Stimulated activated CD4-positive, alpha-beta T cell treated with anti-CD3 and anti-CD28 coated beads, Interleukin-1b, Interleukin-23, amount 100 ng/mL, for 48 hours (primary cell): Measurements from ENCODE around the gene MICAL2.
A peak's percentile ranks its signal among the peaks of the same experiment; 100 is the strongest.

Source experiments
- DNase-seq: peaks from one replicate; pipeline ENCODE4 v3.0.0-alpha.2; 2020

Gene MICAL2, protein sequence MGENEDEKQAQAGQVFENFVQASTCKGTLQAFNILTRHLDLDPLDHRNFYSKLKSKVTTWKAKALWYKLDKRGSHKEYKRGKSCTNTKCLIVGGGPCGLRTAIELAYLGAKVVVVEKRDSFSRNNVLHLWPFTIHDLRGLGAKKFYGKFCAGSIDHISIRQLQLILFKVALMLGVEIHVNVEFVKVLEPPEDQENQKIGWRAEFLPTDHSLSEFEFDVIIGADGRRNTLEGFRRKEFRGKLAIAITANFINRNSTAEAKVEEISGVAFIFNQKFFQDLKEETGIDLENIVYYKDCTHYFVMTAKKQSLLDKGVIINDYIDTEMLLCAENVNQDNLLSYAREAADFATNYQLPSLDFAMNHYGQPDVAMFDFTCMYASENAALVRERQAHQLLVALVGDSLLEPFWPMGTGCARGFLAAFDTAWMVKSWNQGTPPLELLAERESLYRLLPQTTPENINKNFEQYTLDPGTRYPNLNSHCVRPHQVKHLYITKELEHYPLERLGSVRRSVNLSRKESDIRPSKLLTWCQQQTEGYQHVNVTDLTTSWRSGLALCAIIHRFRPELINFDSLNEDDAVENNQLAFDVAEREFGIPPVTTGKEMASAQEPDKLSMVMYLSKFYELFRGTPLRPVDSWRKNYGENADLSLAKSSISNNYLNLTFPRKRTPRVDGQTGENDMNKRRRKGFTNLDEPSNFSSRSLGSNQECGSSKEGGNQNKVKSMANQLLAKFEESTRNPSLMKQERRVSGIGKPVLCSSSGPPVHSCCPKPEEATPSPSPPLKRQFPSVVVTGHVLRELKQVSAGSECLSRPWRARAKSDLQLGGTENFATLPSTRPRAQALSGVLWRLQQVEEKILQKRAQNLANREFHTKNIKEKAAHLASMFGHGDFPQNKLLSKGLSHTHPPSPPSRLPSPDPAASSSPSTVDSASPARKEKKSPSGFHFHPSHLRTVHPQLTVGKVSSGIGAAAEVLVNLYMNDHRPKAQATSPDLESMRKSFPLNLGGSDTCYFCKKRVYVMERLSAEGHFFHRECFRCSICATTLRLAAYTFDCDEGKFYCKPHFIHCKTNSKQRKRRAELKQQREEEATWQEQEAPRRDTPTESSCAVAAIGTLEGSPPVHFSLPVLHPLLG

GRCh38 chr11:12110201-12110713 is at the start of gene MICAL2:
Gene MICAL2, plus strand, starts transcription at chr11:12110590. Its CDS starts 51,566 bp downstream, at chr11:12162156.
- DNase-seq, result peak; percentile 84

- no peak for DNase-seq
These were observed 48.4 kb upstream of the MICAL2 start for GRCh38 chr11:12061851-12062560.

DNA sequence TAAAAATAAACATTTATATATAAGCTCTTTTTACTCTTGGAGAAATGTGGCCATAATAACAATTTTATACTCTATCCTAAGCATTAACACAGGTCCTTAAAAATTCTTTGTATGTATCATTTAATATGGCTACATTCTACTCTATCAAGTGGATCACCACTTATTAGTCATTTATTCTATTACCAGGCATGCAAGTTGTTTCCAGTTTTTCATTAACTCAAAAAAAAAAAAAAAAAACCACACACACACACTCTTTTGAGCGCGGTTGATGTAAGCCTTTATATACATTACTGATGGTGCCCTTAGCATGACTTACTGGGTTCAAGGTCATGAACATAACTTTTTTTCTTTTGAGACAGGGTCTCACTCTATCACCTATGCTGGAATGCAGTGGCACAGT is 47.1 kb upstream of the MICAL2 start:
- DNase-seq, result no peak

DNA sequence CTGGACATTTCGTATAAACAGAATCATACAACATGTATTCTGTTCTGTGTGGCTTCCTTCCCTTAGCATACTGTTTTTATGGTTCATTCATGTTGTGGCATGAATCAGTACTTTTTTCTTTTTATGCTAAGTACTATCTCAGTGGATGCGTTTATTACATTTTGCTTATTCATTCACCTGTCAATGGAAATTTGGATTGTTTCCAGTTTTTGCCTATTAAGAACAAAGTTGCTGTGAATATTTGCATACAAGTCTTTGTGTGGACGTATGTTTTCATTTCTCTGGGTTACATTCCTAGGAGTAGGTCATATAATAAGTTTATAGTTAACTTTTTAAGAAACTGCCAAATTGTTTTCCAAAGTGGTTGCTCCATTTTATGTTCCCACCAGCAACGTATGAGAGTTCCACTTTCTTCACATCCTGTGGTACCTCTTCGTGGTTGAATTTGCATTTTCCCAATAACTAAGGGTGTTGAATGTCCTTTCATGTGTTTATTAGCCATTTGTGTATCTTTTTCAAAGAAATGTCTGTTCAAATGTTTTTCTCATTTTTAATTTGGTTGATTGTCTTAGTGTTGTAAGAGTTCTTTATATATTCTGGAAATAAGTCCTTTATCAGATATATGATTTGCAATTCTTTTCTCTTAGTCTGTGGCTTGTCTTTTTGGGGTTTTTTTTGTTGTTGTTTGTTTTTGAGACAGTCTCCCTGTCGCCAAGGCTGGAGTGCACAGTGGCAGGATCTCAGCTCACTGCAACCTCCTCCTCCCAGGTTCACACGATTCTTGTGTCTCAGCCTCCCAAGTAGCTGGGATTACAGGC is 46.0 kb upstream of the MICAL2 start:
- no peak for DNase-seq

- DNase-seq, result no peak
These were observed 45.5 kb upstream of the MICAL2 start for GRCh38 chr11:12064954-12065280.

DNA sequence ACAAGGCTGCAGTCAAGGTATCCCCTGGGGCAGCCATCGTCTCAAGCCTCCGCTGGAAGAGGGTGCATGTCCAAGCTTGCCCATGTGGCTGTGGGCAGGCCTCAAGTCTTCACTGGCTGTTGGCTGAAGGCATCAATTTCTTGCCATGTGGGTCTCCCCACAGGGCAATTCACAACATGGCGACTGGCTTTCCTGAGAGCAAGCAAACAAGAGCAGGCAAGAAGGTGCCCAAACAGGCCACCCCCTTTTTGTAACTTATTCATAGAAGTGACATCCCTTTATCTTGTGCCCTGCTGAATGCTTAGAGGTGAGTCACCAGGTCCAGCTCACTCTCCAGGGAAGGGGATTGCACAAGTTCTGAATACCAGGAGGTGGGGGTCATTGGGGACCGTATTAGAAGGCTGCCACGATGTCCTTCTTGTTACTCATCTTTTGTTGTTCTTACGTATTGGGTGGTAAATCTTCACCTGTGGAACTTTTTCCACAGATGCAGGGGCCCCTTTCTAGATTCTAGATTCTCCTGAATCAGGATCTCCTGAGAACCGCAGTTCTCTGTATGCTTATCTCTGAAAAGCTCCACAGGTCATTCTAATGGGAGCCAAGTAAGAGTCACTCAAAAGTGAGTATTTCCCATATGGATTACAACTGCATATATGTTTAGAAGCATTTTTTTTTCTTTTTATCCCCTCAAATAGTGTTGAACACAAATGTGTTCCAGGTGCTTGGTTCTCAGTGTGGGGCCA is 44.2 kb upstream of the MICAL2 start:
- no peak for DNase-seq

DNA sequence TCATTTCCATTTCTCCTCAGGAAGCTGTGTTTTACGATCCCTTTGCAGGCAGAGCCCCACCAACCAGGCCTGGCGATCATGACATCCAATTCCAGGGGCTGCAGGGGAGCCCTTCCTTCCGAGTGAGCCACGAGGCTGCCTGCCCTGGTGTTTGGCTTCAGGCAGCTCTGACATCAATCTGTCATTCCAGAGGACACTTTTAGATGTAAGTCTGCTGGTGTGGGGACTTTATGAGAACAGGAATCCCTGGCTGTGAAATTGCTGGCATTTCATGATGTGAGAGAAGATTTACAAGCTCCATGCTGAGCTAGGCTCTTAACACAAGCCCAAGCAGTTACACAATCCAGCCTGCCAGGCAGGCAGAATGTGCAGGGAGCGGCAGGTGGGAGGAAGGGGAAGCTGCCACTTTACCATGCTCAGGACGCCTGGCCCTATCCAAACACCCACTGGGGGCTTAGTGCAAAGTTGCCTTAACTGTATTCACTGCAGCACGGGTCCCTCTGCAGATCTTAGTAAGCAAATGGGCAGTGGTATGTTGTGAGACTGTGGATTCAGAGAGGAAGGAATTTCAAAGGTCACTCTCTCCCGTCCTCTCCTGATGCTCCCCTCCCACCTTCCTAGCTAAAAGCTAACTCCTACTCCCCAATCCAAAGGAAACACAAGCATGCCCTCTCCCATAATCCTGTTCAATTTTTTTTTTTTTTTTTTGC is 43.4 kb upstream of the MICAL2 start:
- no peak for DNase-seq

DNA sequence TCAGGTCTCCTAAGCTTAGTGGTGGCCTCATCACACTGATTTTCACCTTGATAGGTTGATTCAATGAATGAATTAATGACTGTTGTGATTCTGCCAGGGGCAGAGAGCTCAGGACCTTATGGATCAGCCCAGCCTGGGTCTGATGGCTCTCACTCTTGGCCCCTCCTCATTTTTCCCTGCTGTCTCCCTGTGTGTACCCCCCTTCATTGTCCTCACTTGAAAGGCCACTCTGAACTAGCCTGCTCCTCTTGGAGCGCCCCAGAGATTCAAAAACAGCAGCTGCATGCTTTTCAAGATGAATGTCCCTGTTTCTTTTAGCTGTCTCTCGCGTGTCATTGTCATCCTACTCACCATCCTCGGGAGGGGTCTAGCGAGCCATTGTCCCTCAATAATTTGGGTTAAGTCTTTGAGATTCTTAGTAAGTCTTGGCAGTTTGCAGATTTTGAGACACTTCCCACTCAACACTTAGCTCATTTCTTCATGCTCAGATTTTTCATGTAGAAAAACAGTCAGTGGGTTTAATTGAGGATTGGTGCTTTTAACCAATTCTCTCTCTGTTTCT is 42.5 kb upstream of the MICAL2 start:
- DNase-seq, result no peak

GRCh38 chr11:12069066-12069676 is 41.2 kb upstream of the MICAL2 start:
- DNase-seq, result no peak

DNA sequence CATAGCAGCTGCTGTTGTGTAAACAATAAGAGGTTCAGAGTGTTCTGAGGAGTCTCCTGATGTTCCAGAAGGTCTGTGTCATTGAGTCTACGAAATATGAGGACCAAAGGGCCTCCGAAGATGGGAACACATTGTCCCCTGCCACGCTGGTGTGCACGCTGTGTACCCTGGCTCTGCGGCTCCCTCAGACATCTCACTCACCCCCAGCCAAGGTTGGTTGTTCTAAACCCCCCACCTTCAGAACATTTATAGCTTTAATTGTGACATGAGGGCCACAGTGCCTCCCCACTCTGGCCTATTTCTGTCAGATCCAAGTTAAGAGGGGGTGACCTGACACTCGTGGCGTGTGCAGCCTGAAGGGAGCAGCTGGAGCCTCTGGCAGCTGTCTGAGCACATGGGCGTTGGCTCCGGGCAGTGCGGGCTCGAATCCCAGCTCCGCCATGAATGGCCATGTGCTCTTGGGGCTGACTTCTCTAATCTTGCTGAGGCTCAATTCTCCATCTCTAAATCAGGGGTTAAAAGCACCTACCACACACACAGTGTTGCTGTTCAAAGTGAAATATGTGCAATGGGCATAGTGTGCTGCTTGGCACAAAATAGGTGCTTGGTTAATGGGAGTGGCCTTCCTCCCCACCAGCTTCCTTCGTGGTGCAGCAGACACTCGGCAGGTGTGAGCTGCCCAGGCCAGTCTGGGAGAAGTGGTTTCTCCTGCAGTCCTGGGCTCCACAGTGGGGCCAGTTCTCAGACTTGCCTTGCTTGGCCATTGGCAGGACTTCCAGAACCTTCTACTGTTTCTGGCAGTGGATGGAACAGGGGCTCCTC is 39.7 kb upstream of the MICAL2 start:
- no peak for DNase-seq

DNA sequence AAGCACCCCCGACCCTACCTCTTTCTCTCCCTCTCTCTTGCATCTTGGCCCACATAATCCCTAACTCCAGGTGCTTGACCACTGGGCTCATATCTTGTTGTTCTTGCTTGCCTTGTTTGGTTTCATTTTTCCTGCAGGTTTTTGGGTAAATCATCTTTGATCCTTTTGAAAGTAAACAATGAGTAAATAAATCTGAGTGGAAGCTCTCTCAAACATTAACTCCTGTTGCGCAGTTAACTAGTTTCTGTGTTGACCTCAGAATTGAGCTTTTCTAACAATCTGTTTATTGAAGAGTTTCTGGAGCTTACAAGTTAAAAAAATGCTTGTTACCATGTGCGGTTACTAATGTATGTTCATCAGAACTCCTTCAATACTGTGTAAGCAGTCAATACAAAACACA is 38.8 kb upstream of the MICAL2 start:
- DNase-seq, result no peak

- DNase-seq, result no peak
These were observed 37.0 kb upstream of the MICAL2 start for GRCh38 chr11:12073436-12073835.

DNA sequence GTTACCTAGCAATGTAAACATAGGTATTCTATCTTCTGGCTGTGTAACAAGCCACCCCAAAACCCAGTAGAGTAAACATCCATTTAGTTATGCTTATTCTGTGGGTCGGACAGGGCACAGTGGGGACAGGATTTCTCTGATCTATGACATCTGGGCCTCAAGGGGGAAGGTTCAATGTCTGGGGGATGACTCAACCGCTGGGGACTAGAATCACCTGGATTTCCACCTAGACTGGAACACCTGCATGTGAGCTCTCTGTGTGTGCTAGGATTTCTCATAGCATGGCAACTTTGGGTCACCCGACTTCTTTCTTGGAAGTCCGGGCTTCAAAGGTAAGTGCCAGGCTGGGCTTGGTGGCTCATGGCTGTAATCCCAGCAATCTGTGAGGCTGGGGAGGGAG is 36.5 kb upstream of the MICAL2 start:
- DNase-seq, result no peak

DNA sequence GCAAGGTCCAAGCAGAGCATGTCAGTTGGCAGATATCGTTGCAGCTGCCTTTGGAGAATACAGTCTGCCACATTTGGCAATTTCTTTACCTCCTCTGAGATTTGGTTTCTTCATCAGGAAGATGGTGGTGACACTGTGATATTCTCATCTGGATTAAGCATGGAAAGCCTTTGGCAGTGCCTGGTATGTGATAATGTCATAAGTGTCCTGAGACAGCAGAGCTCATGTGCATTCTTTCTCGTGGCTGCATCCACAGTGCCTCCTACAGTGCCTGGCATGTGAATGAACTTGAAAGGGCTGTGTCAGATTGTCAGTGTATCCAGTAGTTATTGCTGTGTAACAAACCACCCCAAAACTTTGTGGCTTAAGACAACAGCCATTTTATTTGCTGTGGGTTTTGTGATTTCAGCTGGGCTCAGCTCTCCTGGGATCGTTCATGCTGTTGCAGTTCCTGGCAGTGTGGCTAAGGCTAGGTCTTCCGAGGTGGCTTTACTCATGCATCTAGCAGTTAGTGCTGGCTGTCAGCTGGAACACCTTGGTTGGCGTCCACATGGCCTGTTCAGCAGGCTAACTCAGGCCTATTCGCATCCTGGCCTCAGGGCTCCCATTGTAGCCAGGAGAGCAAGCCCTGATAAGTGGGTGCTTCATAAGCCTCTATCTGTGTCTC is 35.7 kb upstream of the MICAL2 start:
- no peak for DNase-seq

- no peak for DNase-seq
These were observed 35.1 kb upstream of the MICAL2 start for GRCh38 chr11:12075291-12075690.

DNA sequence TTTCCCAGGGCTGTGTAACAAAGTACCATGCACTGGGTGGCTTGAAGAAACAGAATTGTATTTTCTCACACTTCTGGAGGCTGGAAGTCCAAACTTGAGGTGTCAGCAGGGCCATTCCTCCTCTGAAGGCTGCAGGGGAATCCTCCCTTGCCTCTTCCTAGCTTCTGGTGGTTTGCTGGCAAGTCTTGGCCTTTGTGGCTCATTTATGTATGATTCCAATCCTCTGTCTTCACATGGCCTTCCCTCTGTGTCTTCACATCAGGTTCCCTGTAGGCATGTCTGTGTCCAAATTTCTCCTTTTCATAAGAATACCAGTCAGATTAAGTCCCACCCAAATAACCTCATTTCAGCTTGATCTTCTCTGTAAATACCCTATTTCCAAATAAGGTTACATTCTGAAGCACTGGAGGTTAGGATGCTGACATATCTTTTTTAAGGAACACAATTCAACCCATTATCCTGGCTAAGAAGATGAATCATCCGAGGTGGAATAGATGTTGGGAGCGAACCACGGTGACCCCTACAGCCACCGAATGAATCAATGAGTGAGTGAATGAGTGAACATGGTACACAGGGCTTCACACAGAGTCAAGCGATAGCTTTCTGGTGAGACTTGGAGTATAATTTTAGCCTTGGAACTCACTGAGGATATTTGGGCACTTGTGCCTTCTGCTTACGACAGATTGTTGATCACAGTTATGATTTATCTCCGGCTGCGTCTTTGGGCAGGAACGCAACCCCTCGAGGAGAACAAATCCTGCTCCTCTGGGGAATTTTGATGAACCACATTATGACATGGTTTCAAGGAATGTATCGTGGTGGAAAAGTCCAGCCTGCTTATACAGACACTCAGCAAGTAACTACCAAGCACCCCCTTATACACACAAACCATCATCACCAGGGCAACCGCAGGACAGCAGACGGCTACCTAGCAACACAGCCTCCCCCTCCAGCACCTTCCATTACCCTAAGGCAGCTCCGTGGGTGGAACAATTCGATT is 34.3 kb upstream of the MICAL2 start:
- DNase-seq, result no peak
